ENCODE data around the gene C1QL1. TPM values are rescaled to one million over a fixed set of nuclear protein-coding genes. Genes with fewer than 3 reads are reported as not detected.

The C1QL1 gene
- total RNA-seq, 6 experiments from 2014 or later, result 0.19 to 0.36 (median 0.25) TPM; not detected in 1

DNA sequence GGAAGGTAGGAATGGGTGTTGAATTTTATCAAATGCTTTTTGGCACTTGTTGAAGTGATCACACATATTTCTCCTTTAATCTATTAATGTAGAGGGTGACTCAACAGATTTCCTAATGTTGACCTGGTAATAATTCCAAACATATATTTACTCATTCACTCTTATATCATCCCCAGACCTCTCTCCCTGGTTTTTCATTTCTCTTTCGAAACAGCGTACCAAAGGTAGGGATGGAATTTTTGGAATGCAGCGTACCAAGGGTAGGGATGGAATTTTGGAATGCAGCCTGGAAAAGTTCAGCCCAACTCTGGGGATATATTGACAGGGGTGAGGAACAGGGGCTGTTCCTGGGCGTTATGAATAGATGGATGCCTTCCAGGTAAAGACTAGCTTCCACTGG is 27.8 kb downstream of the C1QL1 start:
- no peak for DNase-seq
- peaks cover 48% of the 10 kb centered on the region for H3K4me1 Mint-ChIP-seq (ENCODE audit: low read depth)
- peaks cover 5% of the 10 kb centered on the region for H3K9me3 Mint-ChIP-seq
- no peak for TF ChIP-seq CTCF (IDR thresholded peaks at IDR 0.05)
- H3K27ac Mint-ChIP-seq, result peak overlapping the region; percentile 9
- peak overlapping the region; percentile 27 for H3K4me3 Mint-ChIP-seq
- H3K27me3 Mint-ChIP-seq (ENCODE audit: insufficient read depth), result no peaks in the 10 kb centered on the region; the same call in 1 of the 2 replicates
- H3K36me3 Mint-ChIP-seq (ENCODE audit: low read depth), result peaks cover 30% of the 10 kb centered on the region

DNA sequence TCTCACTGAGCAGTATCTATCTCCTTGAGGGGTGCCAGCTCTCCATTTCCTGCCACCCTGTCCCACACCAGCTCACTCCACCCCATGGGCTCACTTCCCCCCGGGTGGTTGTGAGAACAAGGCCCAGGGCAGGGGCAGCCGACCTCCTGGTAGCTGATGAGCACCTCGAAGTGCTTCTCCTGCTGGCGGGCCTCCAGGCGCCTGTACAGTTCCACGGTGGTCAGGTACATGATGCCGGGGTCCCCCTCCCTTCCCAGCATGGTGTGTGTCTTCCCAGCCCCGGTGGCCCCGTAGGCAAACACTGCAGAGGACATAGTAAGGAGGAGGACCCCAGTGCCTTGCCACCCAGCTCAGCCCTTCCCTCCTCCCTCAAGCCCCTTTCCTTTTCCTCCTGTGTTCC is 33.0 kb downstream of the C1QL1 start:
- TF ChIP-seq CTCF (IDR thresholded peaks at IDR 0.05), result no peak
- H3K9me3 Mint-ChIP-seq, result peaks cover 5% of the 10 kb centered on the region
- no peak for DNase-seq
- H3K27me3 Mint-ChIP-seq (ENCODE audit: insufficient read depth), result peaks cover 2% of the 10 kb centered on the region; the same call in 1 of the 2 replicates
- no peak overlapping the region for H3K4me3 Mint-ChIP-seq
- H3K36me3 Mint-ChIP-seq (ENCODE audit: low read depth), result peaks cover 24% of the 10 kb centered on the region
- peaks cover 9% of the 10 kb centered on the region for H3K4me1 Mint-ChIP-seq (ENCODE audit: low read depth)
- no peak overlapping the region for H3K27ac Mint-ChIP-seq

GRCh38 chr17:44934745-44935105 is 33.4 kb downstream of the C1QL1 start:
- no peak for DNase-seq
- no peak overlapping the region for H3K27ac Mint-ChIP-seq
- H3K27me3 Mint-ChIP-seq (ENCODE audit: insufficient read depth), result peaks cover 2% of the 10 kb centered on the region; the same call in 1 of the 2 replicates
- peaks cover 5% of the 10 kb centered on the region; the same call in 1 of the 2 replicates for H3K4me1 Mint-ChIP-seq (ENCODE audit: low read depth)
- no peak overlapping the region for H3K4me3 Mint-ChIP-seq
- TF ChIP-seq CTCF (IDR thresholded peaks at IDR 0.05), result no peak
- H3K9me3 Mint-ChIP-seq, result peaks cover 5% of the 10 kb centered on the region
- peaks cover 25% of the 10 kb centered on the region for H3K36me3 Mint-ChIP-seq (ENCODE audit: low read depth)

- TF ChIP-seq CTCF (IDR thresholded peaks at IDR 0.05), result no peak
- Mint-ChIP-seq H3K27ac (no peak overlapping the region), H3K4me1 (ENCODE audit: low read depth) (peaks cover 5% of the 10 kb centered on the region; the same call in 1 of the 2 replicates), H3K4me3 (no peak overlapping the region), H3K36me3 (ENCODE audit: low read depth) (peaks cover 25% of the 10 kb centered on the region), H3K27me3 (ENCODE audit: insufficient read depth) (peaks cover 2% of the 10 kb centered on the region; the same call in 1 of the 2 replicates), H3K9me3 (peaks cover 5% of the 10 kb centered on the region)
- no peak for DNase-seq
Measured at GRCh38 chr17:44933824-44934744, 34.0 kb downstream of the C1QL1 start.

- H3K27me3 Mint-ChIP-seq (ENCODE audit: insufficient read depth), result peaks cover 2% of the 10 kb centered on the region; the same call in 1 of the 2 replicates
- peaks cover 14% of the 10 kb centered on the region; the same call in 1 of the 2 replicates for H3K36me3 Mint-ChIP-seq (ENCODE audit: low read depth)
Measured at GRCh38 chr17:44932787-44933097, 35.4 kb downstream of the C1QL1 start.

More at GRCh38 chr17:44932787-44933097, 35.4 kb downstream of the C1QL1 start:
- H3K4me3 Mint-ChIP-seq, result no peak overlapping the region
- H3K27ac Mint-ChIP-seq, result no peak overlapping the region
- peaks cover 5% of the 10 kb centered on the region; the same call in 1 of the 2 replicates for H3K4me1 Mint-ChIP-seq (ENCODE audit: low read depth)
- H3K9me3 Mint-ChIP-seq, result no peaks in the 10 kb centered on the region
- DNase-seq, result no peak
- TF ChIP-seq CTCF (IDR thresholded peaks at IDR 0.05), result no peak
